T-cell (primary cell): ENCODE data around the gene CPTP. TPM values are rescaled to one million over a fixed set of nuclear protein-coding genes. Genes with fewer than 3 reads are reported as not detected.

Experiments
- ATAC-seq, 4 experiments: fragments of 200-7000 bp in 3 of 4; fragments of 150-1000 bp in 1 of 4; cut with Tn5 transposase; replicated peaks in 1 of 4; 1 replicate in 3 of 4; 2 replicates in 1 of 4; pipeline ENCODE4 v1.10.0; 2021; ENCODE audit warnings: moderate library complexity in 3 of 4, mild to moderate bottlenecking in 2 of 4, moderate number of reproducible peaks in 1 of 4
- CTCF ChIA-PET, 2 donors: fragments of 300-600 bp; sonication (Branson Sonifier 250); formaldehyde crosslinking; loops; one replicate each; lab custom pipeline; 2022; ENCODE audit warnings: antibody characterized with exemption in 2 of 2; lab: Charles Lee
- POLR2A ChIA-PET, 2 donors: fragments of 300-600 bp; sonication (Branson Sonifier 250); formaldehyde crosslinking; loops; one replicate each; lab custom pipeline; 2022; ENCODE audit warnings: antibody characterized with exemption in 2 of 2; lab: Charles Lee
- DNase-seq, 35 experiments: peaks; one replicate each; pipeline versions ENCODE4 v3.0.0 to v3.0.0-alpha.2; 2013 to 2023
- H3K27ac ChIP-seq: one replicate; pipeline ENCODE4 v1.5.1; 2013; ENCODE audit warnings: low read length
- H3K27me3 ChIP-seq, 2 experiments: replicated peaks in 1 of 2; 1 replicate in 1 of 2; 2 replicates in 1 of 2; pipeline versions ENCODE4 v1.6.1 to v1.7.0; 2013; ENCODE audit warnings: low read length in 1 of 2, mixed read lengths in 1 of 2; ENCODE audit not compliant: control insufficient read depth in 2 of 2, insufficient read depth in 2 of 2; ENCODE audit errors: extremely low read depth in 1 of 2
- H3K36me3 ChIP-seq, 2 donors: 1 replicate in 1 of 2; 2 replicates in 1 of 2; pipeline versions ENCODE4 v1.6.1 to v1.7.0; 2013; ENCODE audit warnings: low read length in 1 of 2; ENCODE audit not compliant: control insufficient read depth in 2 of 2, insufficient read depth in 1 of 2; ENCODE audit errors: extremely low read depth in 1 of 2
- H3K4me1 ChIP-seq, 2 experiments: 1 replicate in 1 of 2; 2 replicates in 1 of 2; pipeline versions ENCODE4 v1.6.1 to v1.7.0; 2013; ENCODE audit warnings: low read length in 2 of 2, mixed read lengths in 1 of 2; ENCODE audit not compliant: insufficient read depth in 2 of 2, control insufficient read depth in 1 of 2; ENCODE audit errors: extremely low read depth in 1 of 2
- H3K4me3 ChIP-seq, 2 donors: 1 replicate in 1 of 2; 2 replicates in 1 of 2; pipeline versions ENCODE4 v1.5.1 to v1.7.0; 2013; ENCODE audit warnings: mild to moderate bottlenecking in 2 of 2, low read length in 1 of 2, moderate library complexity in 1 of 2; ENCODE audit not compliant: control insufficient read depth in 1 of 2; ENCODE audit errors: extremely low read depth in 1 of 2
- H3K9me3 ChIP-seq: 2 replicates; pipeline ENCODE4 v1.7.0; 2013
- H3K27ac Mint-ChIP-seq, 2 donors: one replicate each; pipeline ENCODE4 v1.8.0; 2020 to 2021; ENCODE audit warnings: mild to moderate bottlenecking in 2 of 2, mixed read lengths in 2 of 2
- H3K27me3 Mint-ChIP-seq, 2 donors: one replicate each; pipeline ENCODE4 v1.8.0; 2021 to 2022; ENCODE audit warnings: mixed read lengths in 2 of 2
- H3K36me3 Mint-ChIP-seq: one replicate; pipeline ENCODE4 v1.8.0; 2021; ENCODE audit warnings: mixed read lengths
- H3K4me1 Mint-ChIP-seq, 3 donors: one replicate each; pipeline ENCODE4 v1.8.0; 2020 to 2022; ENCODE audit warnings: mixed read lengths in 3 of 3, mild to moderate bottlenecking in 1 of 3
- H3K4me3 Mint-ChIP-seq, 3 donors: one replicate each; pipeline ENCODE4 v1.8.0; 2020 to 2022; ENCODE audit warnings: mild to moderate bottlenecking in 3 of 3, mixed read lengths in 3 of 3, moderate library complexity in 3 of 3
- H3K9me3 Mint-ChIP-seq, 3 donors: one replicate each; pipeline ENCODE4 v1.8.0; 2020 to 2022; ENCODE audit warnings: mixed read lengths in 3 of 3
- WGBS: methylation state at CpG from one replicate; pipeline ENCODE4 v1.1.5; 2013; ENCODE audit warnings: missing lambda C conversion rate; ENCODE audit not compliant: insufficient coverage; 5-methylcytosine and 5-hydroxymethylcytosine counted together
- total RNA-seq, 35 experiments: library from RNA in 6 of 35; stranded (reverse) in 6 of 35; fragments of 120-200 nt in 1 of 35; gene quantifications; one replicate each; pipeline versions ENCODE4 v1.2.1 to v1.2.4 and lab custom pipeline; 2013 to 2026

CPTP gene
- total RNA-seq, 5 donors from 2014 or later (not counting 1 experiment from before 2014, with no cell fraction given) = 15.8 to 35.8 (median 29.9) TPM

GRCh38 chr1:1306070-1306660, 18.4 kb upstream of the CPTP start:
- peaks cover 22 to 50% of the 10 kb centered on the region in 2 experiments for H3K4me1 ChIP-seq
- no peaks in the 10 kb centered on the region for H3K27me3 ChIP-seq
- Mint-ChIP-seq H3K9me3 (no peaks in the 10 kb centered on the region), H3K4me3 (peak overlapping the region; percentile 80 to 88 (median 86)), H3K27me3 (no peaks in the 10 kb centered on the region), H3K4me1 (peaks cover 21 to 31% (median 24%) of the 10 kb centered on the region in 3 donors), H3K36me3 (no peaks in the 10 kb centered on the region), H3K27ac (peak overlapping the region; percentile 69 to 78)
- DNase-seq (peak in 1 of 35 experiments; percentile 32), ATAC-seq (no peak)
- H3K4me3 ChIP-seq = peak overlapping the region; percentile 64 to 69
- WGBS = 69% methylated on average over 8 of the region's 11 CpGs
- H3K36me3 ChIP-seq = peaks cover 2 to 3% of the 10 kb centered on the region in 2 donors
- CTCF ChIA-PET = no interaction called here
- no peaks in the 10 kb centered on the region for H3K9me3 ChIP-seq
- POLR2A ChIA-PET = no interaction called here
- peak overlapping the region; percentile 47 for H3K27ac ChIP-seq

- H3K27ac ChIP-seq = no peak overlapping the region
- POLR2A ChIA-PET = no interaction called here
These were observed 17.8 kb upstream of the CPTP start for GRCh38 chr1:1306661-1307260.

DNA sequence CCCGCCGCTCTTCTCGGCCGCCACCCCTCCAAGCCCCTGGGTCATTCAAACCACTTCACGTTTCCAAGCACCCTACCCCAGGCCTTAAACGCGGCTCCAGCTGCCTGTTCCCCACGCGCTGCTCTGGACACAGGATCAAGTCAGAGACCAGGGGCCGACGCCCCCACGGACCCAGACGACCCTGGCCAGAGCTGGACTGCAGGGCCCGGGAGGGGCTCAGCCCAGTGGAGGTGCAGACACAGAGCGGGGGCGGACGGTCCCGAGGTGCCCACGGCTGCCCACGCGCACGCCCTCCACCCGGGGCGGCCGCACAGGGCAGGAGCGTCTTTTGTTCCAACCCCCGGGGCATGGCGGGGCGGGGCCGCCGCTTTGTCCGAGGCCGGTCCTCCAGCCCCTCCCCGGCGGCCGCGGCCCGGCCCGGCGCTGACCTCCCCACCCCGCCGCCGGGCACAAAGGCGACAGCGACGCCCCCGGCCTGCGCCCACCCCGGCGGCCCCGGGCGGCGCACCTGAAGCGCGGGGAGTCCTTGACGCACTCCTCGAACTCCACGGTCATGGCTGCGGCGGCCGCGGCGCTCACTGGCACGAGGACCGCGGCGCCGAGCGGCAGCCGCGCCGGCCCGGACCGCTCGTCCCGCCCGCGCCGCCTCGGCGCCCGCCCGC, 17.2 kb upstream of the CPTP start:
- POLR2A ChIA-PET = no interaction called here
- 2% methylated on average over 81 of the region's 83 CpGs for WGBS
- no peaks in the 10 kb centered on the region for H3K27me3 Mint-ChIP-seq

More at GRCh38 chr1:1306661-1307260, 17.8 kb upstream of the CPTP start:
- ATAC-seq (no peak), DNase-seq (peak in 1 of 35 experiments; percentile 34)
- H3K4me3 ChIP-seq = peak overlapping the region; percentile 64 to 69
- peaks cover 21 to 31% (median 24%) of the 10 kb centered on the region in 3 donors for H3K4me1 Mint-ChIP-seq
- H3K27ac Mint-ChIP-seq = peak overlapping the region; percentile 69 to 78
- peaks cover 22 to 50% of the 10 kb centered on the region in 2 experiments for H3K4me1 ChIP-seq
- no peaks in the 10 kb centered on the region for H3K27me3 ChIP-seq
- peaks cover 2 to 9% of the 10 kb centered on the region in 2 donors for H3K36me3 ChIP-seq
- CTCF ChIA-PET = no interaction called here
- no peaks in the 10 kb centered on the region for H3K27me3 Mint-ChIP-seq
- H3K4me3 Mint-ChIP-seq = peak overlapping the region; percentile 80 to 88 (median 86)
- 69% methylated on average over 25 of the region's 27 CpGs for WGBS
- no peaks in the 10 kb centered on the region for H3K9me3 ChIP-seq
- H3K36me3 Mint-ChIP-seq = no peaks in the 10 kb centered on the region
- no peaks in the 10 kb centered on the region for H3K9me3 Mint-ChIP-seq

GRCh38 chr1:1307923-1308755, 16.5 kb upstream of the CPTP start, which contains the start of the genes ACAP3 and PUSL1:
Gene ACAP3, minus strand, starts transcription at chr1:1307930. Its CDS starts 115 bp downstream, at chr1:1307815.
Gene PUSL1, plus strand, starts transcription at chr1:1308597. Its CDS starts 47 bp downstream, at chr1:1308644.
- H3K27ac ChIP-seq = peak within 1 kb of the TSS; percentile 74
- H3K27me3 Mint-ChIP-seq = no peaks in the 10 kb centered on the region
- peaks cover 22 to 50% of the 10 kb centered on the region in 2 experiments for H3K4me1 ChIP-seq
- H3K4me3 Mint-ChIP-seq = peak within 1 kb of the TSS; percentile 80 to 88 (median 86)
- H3K27me3 ChIP-seq = no peaks in the 10 kb centered on the region
- peak; percentile 72 to 79 (median 75) for ATAC-seq
- no peaks in the 10 kb centered on the region for H3K9me3 Mint-ChIP-seq
- POLR2A ChIA-PET = no interaction called here
- H3K36me3 ChIP-seq = peaks cover 9 to 21% of the 10 kb centered on the region in 2 donors
- peak within 1 kb of the TSS; percentile 83 to 91 for H3K27ac Mint-ChIP-seq
- peak within 1 kb of the TSS; percentile 69 to 75 for H3K4me3 ChIP-seq
- H3K36me3 Mint-ChIP-seq = no peaks in the 10 kb centered on the region
- WGBS = 1% methylated on average over 96 of the region's 131 CpGs
- peaks cover 21 to 31% (median 24%) of the 10 kb centered on the region in 3 donors for H3K4me1 Mint-ChIP-seq
- no peaks in the 10 kb centered on the region for H3K9me3 ChIP-seq
- peak; percentile 80 to 95 (median 87) for DNase-seq
- CTCF ChIA-PET = no interaction called here

More for the DNA sequence above, 17.2 kb upstream of the CPTP start:
- Histone ChIP-seq H3K4me1 (peaks cover 22 to 50% of the 10 kb centered on the region in 2 experiments), H3K4me3 (peak overlapping the region; percentile 64 to 69), H3K36me3 (peaks cover 5 to 14% of the 10 kb centered on the region in 2 donors), H3K9me3 (no peaks in the 10 kb centered on the region), H3K27me3 (no peaks in the 10 kb centered on the region), H3K27ac (no peak overlapping the region)
- Mint-ChIP-seq H3K36me3 (no peaks in the 10 kb centered on the region), H3K27ac (peak overlapping the region; percentile 69 to 78), H3K9me3 (no peaks in the 10 kb centered on the region), H3K4me3 (peak overlapping the region; percentile 80 to 88 (median 86)), H3K4me1 (peaks cover 21 to 31% (median 24%) of the 10 kb centered on the region in 3 donors)
- CTCF ChIA-PET = no interaction called here
- ATAC-seq (no peak), DNase-seq (peak in 1 of 35 experiments; percentile 32)

GRCh38 chr1:1308756-1309250, 15.8 kb upstream of the CPTP start:
- ChIA-PET CTCF (no interaction called here), POLR2A (no interaction called here)
- DNase-seq = peak in 1 of 35 experiments; percentile 28
- H3K27ac Mint-ChIP-seq = peak overlapping the region in 1 of 2 donors; percentile 85
- Histone ChIP-seq H3K27me3 (no peaks in the 10 kb centered on the region), H3K4me1 (peaks cover 22 to 49% of the 10 kb centered on the region in 2 experiments), H3K36me3 (peaks cover 14 to 28% of the 10 kb centered on the region in 2 donors), H3K4me3 (peak overlapping the region; percentile 49 to 62), H3K27ac (no peak overlapping the region), H3K9me3 (no peaks in the 10 kb centered on the region)
- H3K9me3 Mint-ChIP-seq = no peaks in the 10 kb centered on the region
- peaks cover 3% of the 10 kb centered on the region for H3K36me3 Mint-ChIP-seq
- no peak for ATAC-seq
- H3K27me3 Mint-ChIP-seq = no peaks in the 10 kb centered on the region
- H3K4me1 Mint-ChIP-seq = peaks cover 21 to 29% (median 26%) of the 10 kb centered on the region in 3 donors
- 0% methylated on average over 58 of the region's 66 CpGs for WGBS
- peak overlapping the region; percentile 75 to 83 (median 78) for H3K4me3 Mint-ChIP-seq
